NCI-H510A treated with DMSO at 0.1 percent for 48 hours (cell line): ENCODE results near the gene FUOM.

Source experiments
- DNase-seq: peaks from one replicate; lab custom pipeline; 2025; lab: John Stamatoyannopoulos, UW

FUOM gene

GRCh38 chr10:133310399-133310755, 47.4 kb downstream of the FUOM start:
- DNase-seq = no peak

DNA sequence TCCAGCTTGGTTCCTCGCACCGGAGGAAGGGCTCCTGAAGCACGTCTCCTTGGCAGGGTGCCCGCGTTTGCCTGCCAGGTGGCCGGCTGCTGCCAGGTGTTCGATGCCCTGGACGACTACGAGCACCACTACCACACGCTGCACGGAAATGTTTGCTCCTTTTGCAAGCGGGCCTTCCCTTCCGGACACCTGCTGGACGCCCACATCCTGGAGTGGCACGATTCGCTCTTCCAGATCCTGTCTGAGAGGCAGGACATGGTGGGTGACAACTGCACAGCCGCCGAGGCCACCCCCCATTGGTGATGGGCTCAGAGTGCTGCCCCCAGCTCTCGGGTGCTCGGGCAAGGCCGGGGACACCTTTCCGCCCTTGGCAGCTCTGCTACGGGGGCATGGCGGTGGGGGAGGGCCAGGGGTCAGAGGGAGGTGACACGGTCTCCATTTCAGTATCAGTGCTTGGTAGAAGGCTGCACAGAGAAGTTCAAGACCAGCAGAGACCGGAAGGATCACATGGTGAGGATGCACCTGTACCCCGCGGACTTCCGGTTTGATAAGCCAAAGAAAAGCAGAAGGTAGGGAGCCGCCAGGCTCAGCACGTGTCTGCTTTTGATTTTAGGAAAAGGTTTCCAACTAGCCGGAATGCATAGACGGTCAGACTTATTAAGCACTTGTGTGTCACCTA, 48.0 kb downstream of the FUOM start:
- DNase-seq = peak; percentile 73

DNA sequence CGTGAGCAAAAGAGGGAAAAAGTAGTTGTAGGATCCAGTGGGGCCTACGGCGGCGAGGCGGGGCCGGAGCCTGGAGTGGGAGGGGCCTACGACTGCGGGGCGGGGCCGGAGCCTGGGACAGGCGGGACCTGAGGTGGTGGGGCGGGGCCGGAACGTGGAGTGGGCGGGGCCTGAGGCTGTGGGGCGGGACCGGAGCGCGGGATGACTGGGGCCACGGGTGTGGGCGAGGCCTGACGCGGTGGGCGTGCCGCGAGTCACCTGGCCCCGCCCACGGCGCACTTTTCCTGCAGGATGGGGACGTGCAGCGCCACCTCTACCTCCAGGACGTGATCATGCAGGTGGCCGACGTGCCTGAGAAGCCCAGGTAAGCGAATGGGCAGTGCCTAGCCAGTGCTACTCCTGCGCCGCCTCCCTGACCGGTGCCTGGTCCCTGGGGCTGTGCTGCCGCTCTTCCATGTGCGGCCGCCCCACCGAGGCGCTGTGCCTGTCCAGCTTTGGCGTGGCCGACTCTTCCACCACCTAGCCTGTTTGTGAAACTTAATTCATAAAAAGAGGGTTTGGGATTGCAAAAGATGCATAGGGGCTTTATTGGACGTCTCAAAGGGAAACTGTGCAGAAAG, 48.6 kb downstream of the FUOM start:
- DNase-seq = peak; percentile 81

- peak; percentile 76 for DNase-seq
Observed at GRCh38 chr10:133308421-133309099, 49.3 kb downstream of the FUOM start, which contains the start of the genes TUBGCP2 and ZNF511. Gene TUBGCP2, minus strand, starts transcription at chr10:133308872. Its CDS starts 5,931 bp downstream, at chr10:133302941. Gene ZNF511, plus strand, starts transcription at chr10:133308914. Its CDS starts 30 bp downstream, at chr10:133308944.

GRCh38 chr10:133307776-133308420, 49.9 kb downstream of the FUOM start:
- peak; percentile 71 for DNase-seq

GRCh38 chr10:133306941-133307379, 50.9 kb downstream of the FUOM start:
- DNase-seq = no peak

- DNase-seq = no peak
Observed at GRCh38 chr10:133306097-133306476, 51.7 kb downstream of the FUOM start.
